Activated CD8-positive, alpha-beta T cell treated with anti-CD3 and anti-CD28 coated beads, Interleukin-2, amount 10 ng/mL, durations not matched to agents 7 days and 5 days (primary cell): ENCODE results near the gene VAV2. TPM values are rescaled to one million over a fixed set of nuclear protein-coding genes. Genes with fewer than 3 reads are reported as not detected.
A peak's percentile ranks its signal among the peaks of the same experiment; 100 is the strongest.
"Not testable (repeated sequence)": the region's sequence is repeated elsewhere in the genome, so short reads cannot be mapped to it uniquely, and the experiment has no call there.

Source experiments
- ATAC-seq: fragments of 150-1000 bp; cut with Tn5 transposase; one replicate; pipeline ENCODE4 v1.10.0; 2021; ENCODE audit warnings: moderate library complexity
- CTCF ChIA-PET: fragments of 350-600 bp; sonication (Branson Sonifier 250); formaldehyde crosslinking; loops from one replicate; lab custom pipeline; 2021; ENCODE audit warnings: antibody characterized with exemption; lab: Charles Lee
- POLR2A ChIA-PET: fragments of 350-600 bp; sonication (Branson Sonifier 250); formaldehyde crosslinking; loops from one replicate; lab custom pipeline; 2021; ENCODE audit warnings: antibody characterized with exemption; lab: Charles Lee
- DNase-seq: peaks from one replicate; pipeline ENCODE4 v3.0.0-alpha.2; 2020
- H3K27ac Mint-ChIP-seq: one replicate; pipeline ENCODE4 v1.8.0; 2021; ENCODE audit warnings: mild to moderate bottlenecking, mixed read lengths
- H3K27me3 Mint-ChIP-seq: one replicate; pipeline ENCODE4 v1.8.0; 2021; ENCODE audit warnings: low read depth, mixed read lengths
- H3K36me3 Mint-ChIP-seq: one replicate; pipeline ENCODE4 v1.8.0; 2021; ENCODE audit warnings: low read depth, mixed read lengths
- H3K4me1 Mint-ChIP-seq: one replicate; pipeline ENCODE4 v1.8.0; 2021; ENCODE audit warnings: low read depth, mixed read lengths
- H3K4me3 Mint-ChIP-seq: one replicate; pipeline ENCODE4 v1.8.0; 2021; ENCODE audit warnings: mild to moderate bottlenecking, mixed read lengths
- H3K9me3 Mint-ChIP-seq: one replicate; pipeline ENCODE4 v1.8.0; 2022; ENCODE audit warnings: mixed read lengths; ENCODE audit not compliant: insufficient read depth
- total RNA-seq, 2 experiments: library from RNA; stranded (reverse); gene quantifications; one replicate each; pipeline ENCODE4 v1.2.3, GENCODE V29; 2021

The VAV2 gene
- total RNA-seq, 2 experiments from 2014 or later: 10.1 to 10.3 TPM

DNA sequence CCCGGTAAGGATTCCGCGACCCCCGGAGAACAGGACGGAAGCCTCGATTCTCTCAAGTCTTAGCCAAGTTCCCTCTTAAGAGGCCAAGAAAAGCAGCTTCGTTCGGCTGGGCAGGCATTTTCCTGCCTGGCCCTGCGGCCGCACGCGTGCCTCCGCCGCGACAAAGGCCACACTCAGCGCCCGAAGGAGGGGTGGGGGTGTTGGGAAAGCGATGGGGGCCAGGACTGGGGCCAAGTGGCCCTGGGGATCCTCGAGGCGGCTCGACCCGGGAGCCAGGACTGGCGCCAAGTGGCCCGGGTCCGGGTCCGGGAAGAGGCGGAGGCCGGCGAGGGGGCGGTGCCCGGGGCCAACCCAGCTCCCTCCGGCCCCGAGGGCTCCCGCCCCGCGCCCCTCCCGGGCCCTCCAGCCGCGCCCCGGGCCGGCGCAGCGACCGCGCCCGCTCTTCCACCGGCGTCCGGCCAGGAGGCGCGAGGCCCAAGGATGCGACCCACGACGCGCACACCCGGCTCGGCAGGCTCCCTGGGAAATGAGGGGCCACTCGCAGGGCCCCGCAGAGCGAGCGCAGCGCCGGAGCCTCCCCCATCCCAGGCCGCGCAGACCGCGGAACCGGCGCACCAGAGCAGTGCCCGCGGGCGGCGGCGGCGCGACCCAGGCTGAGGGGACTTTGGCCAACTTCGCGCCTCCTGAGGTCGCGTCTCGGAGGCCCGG is 756 bp downstream of the VAV2 start:
- no peaks in the 10 kb centered on the region for H3K9me3 Mint-ChIP-seq
- H3K27me3 Mint-ChIP-seq: peaks cover 7% of the 10 kb centered on the region
- peak overlapping the region; percentile 55 for H3K4me3 Mint-ChIP-seq
- peaks cover 5% of the 10 kb centered on the region for H3K4me1 Mint-ChIP-seq
- DNase-seq (no peak), ATAC-seq (no peak)
- H3K36me3 Mint-ChIP-seq: no peaks in the 10 kb centered on the region
- POLR2A ChIA-PET: no interaction called here
- CTCF ChIA-PET: no interaction called here
- H3K27ac Mint-ChIP-seq: no peak overlapping the region

DNA sequence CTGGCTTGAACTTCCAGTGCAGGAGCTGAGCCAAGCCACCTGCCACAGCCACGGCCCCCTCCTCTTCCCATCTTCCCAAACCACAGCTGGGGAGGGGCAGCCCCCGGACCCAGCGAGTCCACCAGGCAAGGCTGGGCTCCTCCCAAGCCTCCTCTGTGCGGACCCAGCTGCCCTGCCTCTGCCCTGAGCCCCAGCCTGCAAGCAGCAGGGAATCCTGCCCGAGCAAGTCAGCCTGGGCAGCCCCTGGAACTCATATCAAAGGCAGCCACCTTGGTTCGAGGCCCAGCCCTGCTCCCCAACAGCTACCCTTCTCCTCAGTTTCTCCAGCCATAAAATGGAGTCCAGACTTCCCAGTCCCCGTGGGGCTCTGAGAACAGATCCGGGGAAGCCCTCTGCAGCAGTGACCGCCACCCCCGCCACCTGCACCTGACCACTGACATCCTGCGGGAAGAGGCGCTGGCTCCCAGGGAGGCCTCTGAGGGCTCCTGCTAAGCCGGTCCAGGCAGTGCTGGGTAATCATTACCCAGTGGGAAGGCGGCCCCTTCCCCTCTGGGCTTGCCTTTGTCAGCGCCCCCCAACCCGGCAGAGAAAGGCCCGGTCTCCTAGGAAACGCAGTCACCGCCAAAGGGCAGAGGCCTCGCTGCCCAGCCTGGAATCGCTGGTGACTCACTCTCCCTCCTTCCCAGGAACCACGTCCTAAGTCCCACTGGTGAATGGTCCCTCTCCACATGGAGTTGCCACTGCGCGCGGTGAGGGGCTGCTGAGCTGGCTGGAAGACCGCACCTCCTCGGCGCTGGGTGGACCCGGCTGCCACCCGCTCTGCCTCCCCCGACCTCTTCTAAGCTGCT is 1.5 kb downstream of the VAV2 start:
- CTCF ChIA-PET: no interaction called here
- DNase-seq: no peak
- no peaks in the 10 kb centered on the region for H3K36me3 Mint-ChIP-seq
- no peaks in the 10 kb centered on the region for H3K9me3 Mint-ChIP-seq
- peaks cover 7% of the 10 kb centered on the region for H3K27me3 Mint-ChIP-seq
- POLR2A ChIA-PET: no interaction called here
- peaks cover 5% of the 10 kb centered on the region for H3K4me1 Mint-ChIP-seq
- no peak overlapping the region for H3K27ac Mint-ChIP-seq
- peak overlapping the region; percentile 55 for H3K4me3 Mint-ChIP-seq
- no peak for ATAC-seq

DNA sequence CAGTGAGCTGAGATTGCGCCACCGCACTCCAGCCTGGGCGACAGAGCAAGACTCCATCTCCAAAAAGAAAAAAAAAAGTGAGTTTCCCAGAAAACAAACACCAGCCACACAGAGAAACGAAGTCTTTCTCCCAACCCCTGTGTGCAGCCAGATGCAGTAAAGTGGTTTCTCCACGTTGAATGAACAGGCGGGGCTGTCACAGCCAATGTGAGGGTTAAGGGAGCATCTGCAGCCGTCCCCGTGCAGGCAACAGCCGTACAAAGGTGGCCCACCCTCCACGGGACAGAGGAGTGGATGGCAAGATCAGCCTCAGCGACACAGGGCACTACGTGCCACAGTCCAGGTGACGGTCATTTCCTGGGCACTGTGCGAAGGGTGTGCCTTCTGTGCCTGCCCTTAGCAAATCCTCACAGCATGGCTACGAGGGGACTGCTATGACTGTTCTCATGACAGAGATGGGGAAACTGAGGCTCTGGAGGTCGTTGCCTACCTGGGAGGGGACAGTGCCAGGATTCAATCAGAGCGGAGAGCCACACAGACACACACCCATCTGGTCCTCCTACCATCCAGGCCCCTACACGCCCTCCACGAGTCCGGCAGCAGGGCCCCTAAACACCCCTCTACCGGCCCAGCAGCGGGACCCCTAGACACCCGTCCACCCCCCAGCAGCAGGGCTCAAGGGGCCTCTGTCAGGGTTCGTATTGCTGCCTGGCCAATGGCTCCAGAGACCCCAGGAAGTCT is 2.3 kb downstream of the VAV2 start:
- Mint-ChIP-seq H3K4me1 (peaks cover 5% of the 10 kb centered on the region), H3K4me3 (no peak overlapping the region), H3K27ac (no peak overlapping the region), H3K27me3 (peaks cover 7% of the 10 kb centered on the region), H3K9me3 (no peaks in the 10 kb centered on the region), H3K36me3 (no peaks in the 10 kb centered on the region)
- ChIA-PET CTCF (no interaction called here), POLR2A (no interaction called here)
- ATAC-seq (no peak), DNase-seq (no peak)

GRCh38 chr9:133988771-133989170 is 3.4 kb downstream of the VAV2 start:
- not testable (repeated sequence) for H3K9me3 Mint-ChIP-seq, H3K4me1 Mint-ChIP-seq, DNase-seq, H3K27me3 Mint-ChIP-seq, H3K36me3 Mint-ChIP-seq, H3K27ac Mint-ChIP-seq, ATAC-seq, H3K4me3 Mint-ChIP-seq
- CTCF ChIA-PET: interaction anchor here (1.0 kb wide), 1 partner anchor 195 kb away, joined by 3 read pairs; no protein-coding TSS in a partner anchor
- POLR2A ChIA-PET: interaction anchor here (0.6 kb wide), 1 partner anchor 12 kb away, joined by 8 read pairs; no protein-coding TSS in a partner anchor

GRCh38 chr9:133987946-133988665 is 4.0 kb downstream of the VAV2 start:
- POLR2A ChIA-PET: interaction anchor here (0.6 kb wide), 1 partner anchor 13 kb away, joined by 8 read pairs; no protein-coding TSS in a partner anchor
- peaks cover 7% of the 10 kb centered on the region for H3K27me3 Mint-ChIP-seq
- H3K27ac Mint-ChIP-seq: no peak overlapping the region
- H3K4me3 Mint-ChIP-seq: no peak overlapping the region
- peaks cover 3% of the 10 kb centered on the region for H3K4me1 Mint-ChIP-seq
- no peak for DNase-seq
- CTCF ChIA-PET: interaction anchor here (1.0 kb wide), 1 partner anchor 195 kb away, joined by 3 read pairs; no protein-coding TSS in a partner anchor
- H3K36me3 Mint-ChIP-seq: no peaks in the 10 kb centered on the region
- ATAC-seq: no peak
- H3K9me3 Mint-ChIP-seq: no peaks in the 10 kb centered on the region

DNA sequence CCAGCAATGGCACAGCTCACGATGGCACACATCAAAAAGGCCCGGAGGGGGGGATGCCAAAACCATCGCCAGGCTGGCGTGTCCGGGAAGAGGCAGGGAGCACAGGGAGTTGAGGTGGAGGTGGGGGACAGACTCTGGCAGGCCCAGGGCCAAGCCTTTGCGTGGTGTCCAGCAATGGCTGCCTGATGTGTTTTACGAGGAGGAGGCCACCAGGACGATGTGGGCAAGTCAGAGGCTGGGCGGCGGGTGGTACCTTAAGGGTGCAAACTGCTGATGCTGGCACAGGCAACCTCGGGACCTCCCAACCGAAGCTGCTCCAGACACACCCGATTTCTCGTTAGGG is 4.7 kb downstream of the VAV2 start:
- Mint-ChIP-seq H3K4me3 (no peak overlapping the region), H3K36me3 (no peaks in the 10 kb centered on the region), H3K27ac (no peak overlapping the region), H3K4me1 (peaks cover 3% of the 10 kb centered on the region), H3K27me3 (peaks cover 7% of the 10 kb centered on the region), H3K9me3 (no peaks in the 10 kb centered on the region)
- ATAC-seq (no peak), DNase-seq (no peak)
- POLR2A ChIA-PET: no interaction called here
- CTCF ChIA-PET: no interaction called here

DNA sequence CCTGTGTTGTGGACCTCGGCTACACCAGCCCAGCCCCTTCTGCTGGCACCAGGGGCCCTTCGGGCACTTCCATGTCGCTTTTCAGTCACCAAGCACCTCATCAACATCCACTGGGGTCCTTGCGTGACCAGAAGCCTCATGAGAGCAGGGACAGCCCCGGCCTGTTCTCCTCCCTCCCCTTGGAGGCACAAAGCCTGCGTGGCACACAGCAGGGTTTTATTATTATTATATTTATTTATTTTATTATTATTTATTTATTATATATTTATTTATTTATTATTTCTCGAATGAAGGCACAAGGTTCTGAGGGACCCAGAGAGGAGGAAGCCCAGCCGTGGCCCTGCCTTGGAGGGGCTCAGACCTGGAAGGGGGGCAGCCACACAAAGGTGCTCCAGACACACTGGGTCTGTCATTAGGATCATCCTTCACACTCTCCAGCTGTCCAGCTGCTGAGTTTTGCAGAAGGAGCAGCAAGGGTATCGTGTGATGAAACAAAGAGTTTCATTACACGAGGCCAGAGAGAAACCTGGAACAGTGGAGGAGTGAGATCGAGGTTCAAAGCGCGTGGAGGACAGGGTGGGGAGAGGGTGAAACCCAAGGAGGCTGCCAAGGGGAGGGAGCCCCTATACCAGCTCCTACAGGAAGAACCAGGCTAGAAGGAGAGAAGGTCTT is 5.2 kb downstream of the VAV2 start:
- H3K4me3 Mint-ChIP-seq: no peak overlapping the region
- H3K9me3 Mint-ChIP-seq: no peaks in the 10 kb centered on the region
- DNase-seq: no peak
- ATAC-seq: no peak
- CTCF ChIA-PET: no interaction called here
- H3K4me1 Mint-ChIP-seq: peaks cover 3% of the 10 kb centered on the region
- no peaks in the 10 kb centered on the region for H3K36me3 Mint-ChIP-seq
- H3K27me3 Mint-ChIP-seq: peaks cover 7% of the 10 kb centered on the region
- H3K27ac Mint-ChIP-seq: no peak overlapping the region
- POLR2A ChIA-PET: no interaction called here

DNA sequence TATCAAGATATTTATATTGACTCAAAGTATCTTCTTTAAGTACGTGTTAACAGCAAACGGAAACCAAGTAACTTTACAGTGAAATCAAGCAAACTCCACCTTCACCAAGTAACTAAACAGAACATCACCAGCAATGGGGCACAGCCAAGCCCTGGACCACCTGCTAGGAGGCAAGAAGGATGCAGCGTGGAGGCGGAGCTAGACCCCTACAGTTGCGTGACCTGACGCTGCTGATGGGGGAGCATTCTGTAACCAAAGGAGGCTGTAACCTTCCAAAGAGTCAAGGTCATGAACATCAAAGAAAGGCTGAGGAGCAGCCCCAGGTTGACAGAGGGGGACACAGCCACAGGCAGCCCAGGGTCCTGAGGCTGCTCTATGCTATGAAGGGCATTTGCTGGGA is 6.1 kb downstream of the VAV2 start:
- no peak overlapping the region for H3K27ac Mint-ChIP-seq
- H3K27me3 Mint-ChIP-seq: peaks cover 6% of the 10 kb centered on the region
- no peak overlapping the region for H3K4me3 Mint-ChIP-seq
- ChIA-PET POLR2A (no interaction called here), CTCF (interaction anchor here (1.2 kb wide), 1 partner anchor 204 kb away, joined by 3 read pairs; no protein-coding TSS in a partner anchor)
- H3K4me1 Mint-ChIP-seq: peaks cover 2% of the 10 kb centered on the region
- ATAC-seq (no peak), DNase-seq (no peak)
- no peaks in the 10 kb centered on the region for H3K9me3 Mint-ChIP-seq
- no peaks in the 10 kb centered on the region for H3K36me3 Mint-ChIP-seq

DNA sequence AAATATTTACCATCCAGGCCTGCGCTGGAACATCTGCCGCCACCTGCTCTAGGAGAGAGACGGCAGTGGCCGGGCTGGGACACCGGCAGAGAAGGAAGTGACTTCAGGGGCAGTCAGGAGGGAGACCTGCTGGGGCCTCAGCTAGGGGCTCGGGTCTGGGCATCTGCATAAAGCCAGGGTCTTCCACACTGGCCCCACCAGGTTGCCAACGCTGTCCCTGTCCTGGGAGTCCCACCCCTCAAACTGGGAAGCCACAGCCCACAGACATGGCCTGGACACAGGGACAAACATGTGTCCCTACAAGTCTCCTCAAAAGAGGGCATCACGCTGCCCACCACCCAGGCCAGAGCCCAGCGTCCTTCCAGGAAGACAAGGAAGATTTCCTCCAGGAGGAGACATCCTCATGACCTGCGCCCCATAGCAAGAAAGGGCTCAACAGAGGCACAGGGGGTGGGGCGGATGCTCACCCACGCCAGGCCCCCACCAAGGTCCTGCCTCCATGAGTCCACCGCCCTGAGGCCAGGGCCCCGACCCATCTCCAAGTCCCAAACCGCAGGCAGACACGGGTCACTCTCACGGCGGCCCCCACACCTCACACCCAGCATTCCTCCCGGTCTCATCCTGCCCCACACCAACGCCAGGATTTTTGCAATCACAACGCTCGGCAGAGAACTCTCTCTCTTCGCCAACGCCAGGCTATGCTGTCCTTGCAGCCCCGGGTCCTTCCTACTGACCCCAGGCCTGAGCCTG is 9.0 kb downstream of the VAV2 start:
- Mint-ChIP-seq H3K4me3 (no peak overlapping the region), H3K9me3 (no peaks in the 10 kb centered on the region), H3K27ac (no peak overlapping the region), H3K27me3 (no peaks in the 10 kb centered on the region), H3K4me1 (no peaks in the 10 kb centered on the region), H3K36me3 (no peaks in the 10 kb centered on the region)
- ChIA-PET POLR2A (no interaction called here), CTCF (interaction anchor here (1.3 kb wide), 1 partner anchor 11 kb away, joined by 3 read pairs; no protein-coding TSS in a partner anchor)
- ATAC-seq (no peak), DNase-seq (no peak)

- ChIA-PET CTCF (no interaction called here), POLR2A (no interaction called here)
- no peaks in the 10 kb centered on the region for H3K36me3 Mint-ChIP-seq
- no peak for ATAC-seq
- H3K9me3 Mint-ChIP-seq: no peaks in the 10 kb centered on the region
- no peaks in the 10 kb centered on the region for H3K4me1 Mint-ChIP-seq
- no peak overlapping the region for H3K27ac Mint-ChIP-seq
- no peaks in the 10 kb centered on the region for H3K27me3 Mint-ChIP-seq
- DNase-seq: no peak
- H3K4me3 Mint-ChIP-seq: no peak overlapping the region
These were observed 10.0 kb downstream of the VAV2 start for GRCh38 chr9:133981958-133982681.
